ENCODE measurements around the gene A2ML1. TPM values are rescaled to one million over a fixed set of nuclear protein-coding genes. Genes with fewer than 3 reads are reported as not detected.
"Not testable (repeated sequence)": the region's sequence is repeated elsewhere in the genome, so short reads cannot be mapped to it uniquely, and the experiment has no call there.

Gene A2ML1
- total RNA-seq, 2 donors from 2014 or later, result 0.27 TPM; not detected in 1

DNA sequence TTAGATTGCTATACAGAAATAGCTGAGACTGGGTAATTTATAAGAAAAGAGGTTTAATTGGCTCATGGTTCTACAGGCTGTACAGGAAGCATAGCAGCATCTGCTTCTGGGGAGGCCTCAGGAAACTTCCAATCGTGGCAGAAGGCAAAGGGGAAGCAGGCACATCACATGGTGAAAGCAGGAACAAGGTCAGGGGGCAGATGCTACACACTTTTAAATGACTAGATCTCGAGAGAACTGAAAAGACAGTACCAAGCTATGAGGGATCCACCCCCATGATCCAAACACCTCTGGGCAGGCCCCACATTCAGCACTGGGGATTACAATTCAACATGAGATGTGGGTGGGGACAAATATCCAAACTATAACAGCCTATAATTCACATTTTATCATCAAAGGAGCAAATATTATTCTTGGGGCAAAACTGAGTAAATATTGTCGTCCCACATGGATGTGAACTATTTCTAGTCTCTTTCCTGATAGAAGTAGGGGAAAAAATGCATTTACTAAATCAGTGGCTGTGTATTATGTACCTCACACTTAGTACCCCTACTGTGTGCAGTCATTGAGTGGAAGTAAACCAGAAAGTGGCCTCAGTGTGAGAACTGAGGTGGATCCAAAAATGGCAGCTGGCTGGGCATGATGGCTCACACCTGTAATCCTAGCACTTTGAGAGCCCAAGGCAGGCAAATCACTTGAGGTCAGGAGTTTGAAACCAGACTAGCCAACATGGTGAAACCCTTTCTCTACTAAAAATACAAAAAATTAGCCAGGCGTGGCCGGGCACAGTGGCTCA is 25.4 kb upstream of the A2ML1 start:
- Histone ChIP-seq H3K4me1 (ENCODE audit: control insufficient read depth in 1 of 2, low read depth in 2 of 2) (no peaks in the 10 kb centered on the region), H3K9me3 (no peaks in the 10 kb centered on the region), H3K27me3 (replicated peaks; ENCODE audit: insufficient read depth) (no peaks in the 10 kb centered on the region), H3K36me3 (no peaks in the 10 kb centered on the region), H3K27ac (no peak overlapping the region), H3K4me3 (no peak overlapping the region)
- TF ChIP-seq CTCF (IDR thresholded peaks at IDR 0.05), result no peak
- DNase-seq (ENCODE audit: low spot score), result no peak
- ATAC-seq (ENCODE audit: insufficient number of reproducible peaks, low FRiP score, low read depth), result no peak

GRCh38 chr12:8801213-8801612 is 21.2 kb upstream of the A2ML1 start:
- not testable (repeated sequence) for H3K27me3 ChIP-seq (replicated peaks; ENCODE audit: insufficient read depth); H3K4me3 ChIP-seq; ATAC-seq (ENCODE audit: insufficient number of reproducible peaks, low FRiP score, low read depth); H3K4me1 ChIP-seq (ENCODE audit: control insufficient read depth in 1 of 2, low read depth in 2 of 2); DNase-seq (ENCODE audit: low spot score); H3K9me3 ChIP-seq; H3K36me3 ChIP-seq; H3K27ac ChIP-seq

DNA sequence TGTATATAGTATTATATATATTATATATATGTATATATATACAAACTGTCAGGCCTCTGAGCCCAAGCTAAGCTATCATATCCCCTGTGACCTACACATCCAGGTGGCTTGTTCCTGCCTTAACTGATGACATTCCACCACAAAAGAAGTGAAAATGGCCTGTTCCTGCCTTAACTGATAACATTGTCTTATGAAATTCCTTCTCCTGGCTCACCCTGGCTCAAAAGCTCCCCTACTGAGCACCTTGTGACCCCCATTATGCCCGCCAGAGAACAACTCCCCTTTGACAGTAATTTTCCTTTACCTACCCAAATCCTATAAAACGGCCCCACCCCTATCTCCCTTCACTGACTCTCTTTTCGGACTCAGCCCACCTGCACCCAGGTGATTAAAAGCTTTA is 17.6 kb upstream of the A2ML1 start:
- H3K9me3 ChIP-seq; DNase-seq (ENCODE audit: low spot score); H3K36me3 ChIP-seq; H3K4me1 ChIP-seq (ENCODE audit: control insufficient read depth in 1 of 2, low read depth in 2 of 2); ATAC-seq (ENCODE audit: insufficient number of reproducible peaks, low FRiP score, low read depth); H3K4me3 ChIP-seq; H3K27ac ChIP-seq; H3K27me3 ChIP-seq (replicated peaks; ENCODE audit: insufficient read depth): not testable (repeated sequence)

DNA sequence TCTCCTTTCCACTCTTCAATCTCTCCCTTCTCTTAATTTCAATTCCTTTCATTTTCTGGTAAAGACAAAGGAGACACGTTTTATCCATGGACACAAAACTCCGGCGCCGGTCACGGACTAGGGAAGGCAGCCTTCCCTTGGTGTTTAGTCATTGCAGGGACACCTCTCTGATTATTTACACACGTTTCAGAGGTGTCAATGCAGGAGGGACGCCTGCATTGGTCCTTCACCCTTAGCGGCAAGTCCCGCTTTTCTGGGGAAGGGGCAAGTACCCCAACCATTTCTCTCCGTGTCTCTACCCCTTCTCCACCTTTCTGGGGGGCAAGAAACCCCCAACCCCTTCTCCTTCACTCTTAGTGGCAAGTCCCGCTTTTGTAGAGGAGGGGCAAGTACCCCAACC is 16.9 kb upstream of the A2ML1 start:
- not testable (repeated sequence) for H3K27ac ChIP-seq, H3K9me3 ChIP-seq

DNA sequence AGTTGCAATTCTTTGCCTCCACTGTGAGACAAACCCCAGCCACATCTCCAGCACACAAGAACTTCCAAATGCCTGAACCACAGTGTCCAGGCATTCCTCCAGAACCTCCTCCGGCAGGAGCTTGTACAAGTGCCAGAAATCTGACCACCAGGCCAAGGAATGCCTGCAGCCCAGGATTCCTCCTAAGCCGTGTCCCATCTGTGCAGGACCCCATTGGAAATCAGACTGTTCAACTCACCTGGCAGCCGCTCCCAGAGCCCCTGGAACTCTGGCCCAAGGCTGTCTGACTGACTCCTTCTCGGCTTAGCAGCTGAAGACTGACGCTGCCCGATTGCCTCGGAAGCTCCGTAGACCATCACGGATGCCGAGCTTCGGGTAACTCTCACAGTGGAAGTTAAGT is 15.3 kb upstream of the A2ML1 start:
- H3K4me1 ChIP-seq (ENCODE audit: control insufficient read depth in 1 of 2, low read depth in 2 of 2); H3K9me3 ChIP-seq; ATAC-seq (ENCODE audit: insufficient number of reproducible peaks, low FRiP score, low read depth); H3K27ac ChIP-seq; H3K36me3 ChIP-seq; H3K27me3 ChIP-seq (replicated peaks; ENCODE audit: insufficient read depth); DNase-seq (ENCODE audit: low spot score); H3K4me3 ChIP-seq: not testable (repeated sequence)

More for the DNA sequence above, 16.9 kb upstream of the A2ML1 start:
- H3K27me3 ChIP-seq (replicated peaks; ENCODE audit: insufficient read depth); H3K36me3 ChIP-seq; H3K4me3 ChIP-seq; H3K4me1 ChIP-seq (ENCODE audit: control insufficient read depth in 1 of 2, low read depth in 2 of 2); DNase-seq (ENCODE audit: low spot score); ATAC-seq (ENCODE audit: insufficient number of reproducible peaks, low FRiP score, low read depth): not testable (repeated sequence)

GRCh38 chr12:8810112-8810511 is 12.3 kb upstream of the A2ML1 start:
- not testable (repeated sequence) for H3K9me3 ChIP-seq; DNase-seq (ENCODE audit: low spot score); H3K27ac ChIP-seq; ATAC-seq (ENCODE audit: insufficient number of reproducible peaks, low FRiP score, low read depth); H3K36me3 ChIP-seq; H3K4me3 ChIP-seq; H3K27me3 ChIP-seq (replicated peaks; ENCODE audit: insufficient read depth); H3K4me1 ChIP-seq (ENCODE audit: control insufficient read depth in 1 of 2, low read depth in 2 of 2)

- no peak for ATAC-seq (ENCODE audit: insufficient number of reproducible peaks, low FRiP score, low read depth)
- TF ChIP-seq CTCF (IDR thresholded peaks at IDR 0.05), result no peak
- Histone ChIP-seq H3K27me3 (replicated peaks; ENCODE audit: insufficient read depth) (no peaks in the 10 kb centered on the region), H3K4me3 (no peak overlapping the region), H3K4me1 (ENCODE audit: control insufficient read depth in 1 of 2, low read depth in 2 of 2) (no peaks in the 10 kb centered on the region), H3K36me3 (no peaks in the 10 kb centered on the region), H3K9me3 (no peaks in the 10 kb centered on the region), H3K27ac (no peak overlapping the region)
- DNase-seq (ENCODE audit: low spot score), result no peak
Measured at GRCh38 chr12:8813572-8814357, 8.7 kb upstream of the A2ML1 start.

Data from thoracic aorta (tissue), 2 donors.